HepG2 (cell line): ENCODE results near the gene ANKLE1. TPM values are rescaled to one million over a fixed set of nuclear protein-coding genes. Genes with fewer than 3 reads are reported as not detected.

Experiments
- DDIT3 ChIP-seq: sonication (generic); formaldehyde crosslinking; IDR thresholded peaks from 2 replicates; pipeline ENCODE4 v1.4.0; 2020; ENCODE audit warnings: mild to moderate bottlenecking, missing genetic modification reagents
- GTF3A ChIP-seq: sonication (generic); formaldehyde crosslinking; conservative IDR thresholded peaks from 2 replicates; pipeline ENCODE4 v1.4.0; 2020; ENCODE audit warnings: mild to moderate bottlenecking, missing genetic modification reagents
- HMGA1 ChIP-seq: sonication (generic); formaldehyde crosslinking; conservative IDR thresholded peaks from 2 replicates; pipeline ENCODE4 v1.4.0; 2020; ENCODE audit warnings: missing genetic modification reagents
- KLF13 ChIP-seq: sonication (generic); formaldehyde crosslinking; IDR thresholded peaks from 2 replicates; pipeline ENCODE4 v1.4.0; 2020; ENCODE audit warnings: mild to moderate bottlenecking, missing genetic modification reagents
- MAFK ChIP-seq, 2 experiments: IDR thresholded peaks in 1 of 2; conservative IDR thresholded peaks in 1 of 2; 2 replicates each; pipeline ENCODE4 v1.6.1; 2011; ENCODE audit warnings: improper control_type of control experiment in 2 of 2, low read length in 2 of 2
- MXD1 ChIP-seq: sonication (generic); formaldehyde crosslinking; IDR thresholded peaks from 2 replicates; pipeline ENCODE4 v1.4.0; 2020; ENCODE audit warnings: mild to moderate bottlenecking, missing genetic modification reagents
- NR3C1 ChIP-seq: sonication (generic); formaldehyde crosslinking; IDR thresholded peaks from 2 replicates; pipeline ENCODE4 v1.4.0; 2020; ENCODE audit warnings: missing genetic modification reagents
- POLR2AphosphoS2 ChIP-seq: IDR thresholded peaks from 2 replicates; pipeline ENCODE4 v1.6.1; 2011; ENCODE audit warnings: low read depth, low read length, improper control_type of control experiment
- PRDM10 ChIP-seq: sonication (generic); formaldehyde crosslinking; IDR thresholded peaks from 2 replicates; pipeline ENCODE4 v1.4.0; 2020; ENCODE audit warnings: low read depth, missing genetic modification reagents
- REXO4 ChIP-seq: sonication (generic); formaldehyde crosslinking; IDR thresholded peaks from 2 replicates; pipeline ENCODE4 v1.8.0; 2022; ENCODE audit warnings: missing genetic modification reagents, mild to moderate bottlenecking, borderline replicate concordance
- SATB2 ChIP-seq: sonication (generic); formaldehyde crosslinking; IDR thresholded peaks from 2 replicates; pipeline ENCODE4 v1.5.0; 2020; ENCODE audit warnings: missing genetic modification reagents
- ZBTB20 ChIP-seq: sonication (generic); formaldehyde crosslinking; IDR thresholded peaks from 2 replicates; pipeline ENCODE4 v1.8.1; 2023; ENCODE audit warnings: missing genetic modification reagents, low read depth, mild to moderate bottlenecking, borderline replicate concordance
- ZNF337 ChIP-seq: sonication (generic); formaldehyde crosslinking; IDR thresholded peaks from 2 replicates; pipeline ENCODE4 v1.5.1; 2020; ENCODE audit warnings: missing genetic modification reagents, low read depth, mild to moderate bottlenecking, borderline replicate concordance
- ZNF382 ChIP-seq: sonication (generic); formaldehyde crosslinking; IDR thresholded peaks from 2 replicates; pipeline ENCODE4 v1.5.0; 2020; ENCODE audit warnings: missing genetic modification reagents, mild to moderate bottlenecking, borderline replicate concordance
- ZNF503 ChIP-seq: sonication (generic); formaldehyde crosslinking; IDR thresholded peaks from 2 replicates; pipeline ENCODE4 v1.4.0; 2020; ENCODE audit warnings: missing genetic modification reagents
- ZNF547 ChIP-seq: sonication (generic); formaldehyde crosslinking; IDR thresholded peaks from 2 replicates; pipeline ENCODE4 v1.5.1; 2020; ENCODE audit warnings: mild to moderate bottlenecking, missing genetic modification reagents
- ZNF580 ChIP-seq: IDR thresholded peaks from 2 replicates; pipeline ENCODE4 v1.6.1; 2016; ENCODE audit warnings: low read depth, borderline replicate concordance
- ZNF740 ChIP-seq: sonication (generic); formaldehyde crosslinking; IDR thresholded peaks from 2 replicates; pipeline ENCODE4 v1.4.0; 2020; ENCODE audit warnings: missing genetic modification reagents
- ZNF775 ChIP-seq: sonication (generic); formaldehyde crosslinking; IDR thresholded peaks from 2 replicates; pipeline ENCODE4 v1.4.0; 2020; ENCODE audit warnings: missing genetic modification reagents, mild to moderate bottlenecking, moderate library complexity, borderline replicate concordance
- ZSCAN22 ChIP-seq: sonication (generic); formaldehyde crosslinking; IDR thresholded peaks from 2 replicates; pipeline ENCODE4 v1.4.0; 2020; ENCODE audit warnings: mild to moderate bottlenecking, missing genetic modification reagents
- polyA plus RNA-seq, 8 experiments: library from polyadenylated mRNA; depleted of rRNA in 3 of 8; stranded (reverse) in 7 of 8; unstranded in 1 of 8; fragments of >200 nt; fragmentation: Illumina TruSeq in 4 of 8; extraction: Trizol in 4 of 8; gene quantifications; 2 replicates each; pipeline versions ENCODE4 v1.2.1 to v1.2.3, GENCODE V29; 2011 to 2016; ENCODE audit warnings: low read depth in 4 of 8, missing spikeins in 1 of 8, mixed read lengths in 1 of 8; ENCODE audit not compliant: insufficient read depth in 1 of 8
- total RNA-seq, 5 experiments: library from RNA; depleted of rRNA; stranded (reverse); fragments of >200 nt; fragmentation: Illumina TruSeq; extraction: Trizol; gene quantifications; 2 replicates each; pipeline ENCODE4 v1.2.3, GENCODE V29; 2016; ENCODE audit warnings: low read depth in 1 of 5
- TF ChIP-seq, protein P1 (sequence below): sonication (generic); formaldehyde crosslinking; IDR thresholded peaks from 2 replicates; pipeline ENCODE4 v1.5.0; 2020; ENCODE audit warnings: missing genetic modification reagents

ANKLE1 gene
- total and polyA plus RNA-seq, 2 of the 13 experiments (the other 11 are each of a cell fraction or from before 2014, with no cell fraction given) = 0.69 to 1.5 TPM

DNA sequence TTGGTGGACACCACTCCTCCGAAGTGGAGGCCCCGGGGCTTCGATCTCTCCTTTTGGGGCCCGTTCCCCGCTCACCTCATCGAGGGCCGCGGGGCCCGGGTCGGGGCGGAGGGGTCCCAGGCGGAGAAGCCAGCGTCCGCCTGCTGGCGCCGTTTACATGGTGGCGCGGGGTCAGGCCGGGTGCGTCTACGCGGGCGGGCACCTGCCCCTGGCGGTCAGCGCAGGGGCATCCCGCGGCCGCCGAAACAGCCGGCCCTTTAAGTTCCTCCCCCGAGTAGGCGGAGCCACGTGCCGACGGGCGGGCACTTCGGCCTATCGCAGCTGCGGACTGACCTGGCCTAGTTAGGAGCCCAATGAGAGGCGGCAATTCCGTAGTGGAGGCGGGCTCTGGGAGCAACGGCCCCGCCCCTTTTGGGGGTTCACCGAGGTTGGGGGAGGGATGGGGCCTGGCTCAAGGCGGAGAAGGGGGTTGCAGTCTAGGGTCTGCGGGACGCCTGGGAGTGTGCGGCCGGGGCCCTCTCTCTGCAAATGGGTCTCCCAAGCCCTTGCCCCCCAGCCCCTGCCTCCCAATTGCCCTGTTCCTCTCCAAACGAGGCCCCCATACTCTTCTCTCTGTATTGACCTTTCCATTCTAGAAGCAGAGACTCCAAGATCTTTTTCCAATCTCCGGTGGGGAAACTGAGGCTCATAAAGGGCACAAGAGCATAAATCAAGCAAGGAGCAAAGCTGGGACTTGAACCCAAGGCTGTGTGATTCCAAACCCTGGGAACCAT lies 21.7 kb downstream of the ANKLE1 start, which contains the start of gene ABHD8 (continued):
- TF ChIP-seq REXO4 (CRISPR knock-in tag) (no peak), GTF3A (CRISPR knock-in tag) (no peak), DDIT3 (CRISPR knock-in tag) (no peak), ZSCAN22 (CRISPR knock-in tag) (no peak), NR3C1 (CRISPR knock-in tag) (no peak), HMGA1 (CRISPR knock-in tag) (no peak), MXD1 (CRISPR knock-in tag) (peak; percentile 45; the same call in 1 of the 2 replicates), KLF13 (CRISPR knock-in tag) (no peak), ZNF382 (CRISPR knock-in tag) (no peak), ZNF503 (no peak), ZBTB20 (no peak), ZNF775 (no peak), SATB2 (CRISPR knock-in tag) (no peak), ZNF740 (CRISPR knock-in tag) (0 out of 2 replicates have a peak, but pooled peaks have one; percentile 25), PRDM10 (CRISPR knock-in tag) (no peak; the same call in 1 of the 2 replicates), ZNF580 (CRISPR knock-in tag) (no peak), POLR2AphosphoS2 (no peak), ZNF337 (no peak), MAFK (conservative IDR thresholded peaks at IDR 0.05 in 1 of 2, IDR thresholded peaks at IDR 0.05 in 1 of 2; ENCODE audit: low read length in 2 of 2) (no peak), ZNF547 (CRISPR knock-in tag) (no peak)
- TF ChIP-seq, protein P1, sequence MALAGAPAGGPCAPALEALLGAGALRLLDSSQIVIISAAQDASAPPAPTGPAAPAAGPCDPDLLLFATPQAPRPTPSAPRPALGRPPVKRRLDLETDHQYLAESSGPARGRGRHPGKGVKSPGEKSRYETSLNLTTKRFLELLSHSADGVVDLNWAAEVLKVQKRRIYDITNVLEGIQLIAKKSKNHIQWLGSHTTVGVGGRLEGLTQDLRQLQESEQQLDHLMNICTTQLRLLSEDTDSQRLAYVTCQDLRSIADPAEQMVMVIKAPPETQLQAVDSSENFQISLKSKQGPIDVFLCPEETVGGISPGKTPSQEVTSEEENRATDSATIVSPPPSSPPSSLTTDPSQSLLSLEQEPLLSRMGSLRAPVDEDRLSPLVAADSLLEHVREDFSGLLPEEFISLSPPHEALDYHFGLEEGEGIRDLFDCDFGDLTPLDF (CRISPR knock-in tag) = no peak; the same call in 1 of the 2 replicates
